ENCODE measurements around the gene DCDC2C. TPM values are rescaled to one million over a fixed set of nuclear protein-coding genes. Genes with fewer than 3 reads are reported as not detected.
A peak's percentile ranks its signal among the peaks of the same experiment; 100 is the strongest.

The DCDC2C gene
- total RNA-seq, 1 experiment from 2014 or later: not detected

DNA sequence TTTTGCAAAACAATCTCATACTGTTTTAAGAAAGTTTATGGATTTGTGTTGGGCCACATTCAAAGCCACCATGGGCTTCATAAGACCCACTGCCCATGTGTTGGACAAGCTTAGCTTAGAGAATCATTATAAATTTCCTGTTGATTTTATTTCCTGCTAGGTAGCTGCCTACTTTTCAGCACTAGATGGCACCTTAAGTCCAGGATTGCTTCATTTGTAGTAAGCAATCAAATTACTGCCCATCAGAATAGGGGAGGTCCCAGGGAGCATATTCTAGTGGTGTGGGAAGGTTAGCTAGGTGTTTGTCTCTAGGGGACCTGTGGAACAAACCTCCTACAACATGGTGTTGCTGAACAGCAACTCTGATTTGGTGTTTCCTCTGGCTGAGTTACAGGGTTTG is 11.0 kb upstream of the DCDC2C start:
- no TSS peak for BruUV-seq (replicated peaks)
- H3K9me3 ChIP-seq (ENCODE audit: control insufficient read depth, insufficient read depth, low read depth, low read length): no peaks in the 10 kb centered on the region
- H3K27ac ChIP-seq (ENCODE audit: low read length): no peak overlapping the region
- no peaks in the 10 kb centered on the region for H3K4me1 ChIP-seq (ENCODE audit: control insufficient read depth, insufficient read depth, low read length)
- intact Hi-C loops (cut with micrococcal nuclease; ENCODE audit: unreplicated experiment): no loop called here
- H3K4me3 ChIP-seq (ENCODE audit: low read depth in 2 of 2, low read length in 2 of 2): no peak overlapping the region
- no peaks in the 10 kb centered on the region for H3K36me3 ChIP-seq (ENCODE audit: control insufficient read depth, insufficient read depth, low read length)
- TF ChIP-seq, protein P1, sequence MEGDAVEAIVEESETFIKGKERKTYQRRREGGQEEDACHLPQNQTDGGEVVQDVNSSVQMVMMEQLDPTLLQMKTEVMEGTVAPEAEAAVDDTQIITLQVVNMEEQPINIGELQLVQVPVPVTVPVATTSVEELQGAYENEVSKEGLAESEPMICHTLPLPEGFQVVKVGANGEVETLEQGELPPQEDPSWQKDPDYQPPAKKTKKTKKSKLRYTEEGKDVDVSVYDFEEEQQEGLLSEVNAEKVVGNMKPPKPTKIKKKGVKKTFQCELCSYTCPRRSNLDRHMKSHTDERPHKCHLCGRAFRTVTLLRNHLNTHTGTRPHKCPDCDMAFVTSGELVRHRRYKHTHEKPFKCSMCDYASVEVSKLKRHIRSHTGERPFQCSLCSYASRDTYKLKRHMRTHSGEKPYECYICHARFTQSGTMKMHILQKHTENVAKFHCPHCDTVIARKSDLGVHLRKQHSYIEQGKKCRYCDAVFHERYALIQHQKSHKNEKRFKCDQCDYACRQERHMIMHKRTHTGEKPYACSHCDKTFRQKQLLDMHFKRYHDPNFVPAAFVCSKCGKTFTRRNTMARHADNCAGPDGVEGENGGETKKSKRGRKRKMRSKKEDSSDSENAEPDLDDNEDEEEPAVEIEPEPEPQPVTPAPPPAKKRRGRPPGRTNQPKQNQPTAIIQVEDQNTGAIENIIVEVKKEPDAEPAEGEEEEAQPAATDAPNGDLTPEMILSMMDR (IDR thresholded peaks at IDR 0.05): peak; percentile 71
- TF ChIP-seq POLR2AphosphoS5 (IDR thresholded peaks at IDR 0.05; ENCODE audit: low read depth, low read length) (no peak), TCF7L2 (IDR thresholded peaks at IDR 0.05; ENCODE audit: low read depth, low read length) (no peak), SIN3A (IDR thresholded peaks at IDR 0.05; ENCODE audit: borderline replicate concordance, insufficient read depth, low read depth, low read length) (no peak)
- TF ChIP-seq, protein P2, sequence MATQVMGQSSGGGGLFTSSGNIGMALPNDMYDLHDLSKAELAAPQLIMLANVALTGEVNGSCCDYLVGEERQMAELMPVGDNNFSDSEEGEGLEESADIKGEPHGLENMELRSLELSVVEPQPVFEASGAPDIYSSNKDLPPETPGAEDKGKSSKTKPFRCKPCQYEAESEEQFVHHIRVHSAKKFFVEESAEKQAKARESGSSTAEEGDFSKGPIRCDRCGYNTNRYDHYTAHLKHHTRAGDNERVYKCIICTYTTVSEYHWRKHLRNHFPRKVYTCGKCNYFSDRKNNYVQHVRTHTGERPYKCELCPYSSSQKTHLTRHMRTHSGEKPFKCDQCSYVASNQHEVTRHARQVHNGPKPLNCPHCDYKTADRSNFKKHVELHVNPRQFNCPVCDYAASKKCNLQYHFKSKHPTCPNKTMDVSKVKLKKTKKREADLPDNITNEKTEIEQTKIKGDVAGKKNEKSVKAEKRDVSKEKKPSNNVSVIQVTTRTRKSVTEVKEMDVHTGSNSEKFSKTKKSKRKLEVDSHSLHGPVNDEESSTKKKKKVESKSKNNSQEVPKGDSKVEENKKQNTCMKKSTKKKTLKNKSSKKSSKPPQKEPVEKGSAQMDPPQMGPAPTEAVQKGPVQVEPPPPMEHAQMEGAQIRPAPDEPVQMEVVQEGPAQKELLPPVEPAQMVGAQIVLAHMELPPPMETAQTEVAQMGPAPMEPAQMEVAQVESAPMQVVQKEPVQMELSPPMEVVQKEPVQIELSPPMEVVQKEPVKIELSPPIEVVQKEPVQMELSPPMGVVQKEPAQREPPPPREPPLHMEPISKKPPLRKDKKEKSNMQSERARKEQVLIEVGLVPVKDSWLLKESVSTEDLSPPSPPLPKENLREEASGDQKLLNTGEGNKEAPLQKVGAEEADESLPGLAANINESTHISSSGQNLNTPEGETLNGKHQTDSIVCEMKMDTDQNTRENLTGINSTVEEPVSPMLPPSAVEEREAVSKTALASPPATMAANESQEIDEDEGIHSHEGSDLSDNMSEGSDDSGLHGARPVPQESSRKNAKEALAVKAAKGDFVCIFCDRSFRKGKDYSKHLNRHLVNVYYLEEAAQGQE (IDR thresholded peaks at IDR 0.05; ENCODE audit: insufficient read depth in 1 of 2, low read depth in 2 of 2, low read length in 1 of 2): no peak
- CTCF ChIA-PET: interaction anchor here (1.1 to 1.3 kb wide), 2 partner anchors 36 to 88 kb away, joined by 5 read pairs; no protein-coding TSS in a partner anchor
- ATAC-seq (peak; percentile 78), DNase-seq (ENCODE audit: low read depth, low spot score) (peak; percentile 7)
- in situ Hi-C loops (cut with HindIII; ENCODE audit: low pct_unique_long_range_greater_than_20kb, low sequenced_read_pairs): no loop called here
- peaks cover 12% of the 10 kb centered on the region for H3K27me3 ChIP-seq (ENCODE audit: control insufficient read depth, insufficient read depth, low read length)
- POLR2A ChIA-PET: no interaction called here

DNA sequence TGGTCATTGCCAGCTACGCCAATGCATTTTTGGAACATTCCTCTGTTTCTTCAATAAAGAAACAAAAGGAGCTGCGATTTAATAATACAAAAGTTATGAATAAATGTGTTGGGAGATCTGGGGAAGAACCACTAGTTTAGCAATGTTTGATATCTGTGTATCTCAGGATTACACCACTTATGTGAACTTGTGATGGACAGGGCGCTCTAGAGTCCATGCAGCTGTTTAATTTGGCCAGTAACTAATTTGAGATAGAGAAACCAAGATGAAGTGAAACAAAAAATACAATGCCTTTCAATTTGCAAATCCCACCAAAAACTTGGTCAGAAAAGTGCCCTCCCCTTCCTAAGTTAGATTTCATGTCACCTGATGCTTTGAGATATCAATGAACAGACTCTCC is 6.8 kb upstream of the DCDC2C start:
- Histone ChIP-seq H3K9me3 (ENCODE audit: control insufficient read depth, insufficient read depth, low read depth, low read length) (no peaks in the 10 kb centered on the region), H3K27ac (ENCODE audit: low read length) (no peak overlapping the region), H3K36me3 (ENCODE audit: control insufficient read depth, insufficient read depth, low read length) (no peaks in the 10 kb centered on the region), H3K4me1 (ENCODE audit: control insufficient read depth, insufficient read depth, low read length) (no peaks in the 10 kb centered on the region), H3K4me3 (ENCODE audit: low read depth in 2 of 2, low read length in 2 of 2) (no peak overlapping the region), H3K27me3 (ENCODE audit: control insufficient read depth, insufficient read depth, low read length) (peaks cover 12% of the 10 kb centered on the region)
- POLR2A ChIA-PET: no interaction called here
- no peak for DNase-seq (ENCODE audit: low read depth, low spot score)
- CTCF ChIA-PET: no interaction called here
- no peak for ATAC-seq
- TF ChIP-seq, protein P1 (IDR thresholded peaks at IDR 0.05): no peak
- TF ChIP-seq SIN3A (IDR thresholded peaks at IDR 0.05; ENCODE audit: borderline replicate concordance, insufficient read depth, low read depth, low read length): no peak
- TF ChIP-seq POLR2AphosphoS5 (IDR thresholded peaks at IDR 0.05; ENCODE audit: low read depth, low read length): no peak
- no peak for TF ChIP-seq TCF7L2 (IDR thresholded peaks at IDR 0.05; ENCODE audit: low read depth, low read length)
- TF ChIP-seq, protein P2 (IDR thresholded peaks at IDR 0.05; ENCODE audit: insufficient read depth in 1 of 2, low read depth in 2 of 2, low read length in 1 of 2): no peak
- BruUV-seq (replicated peaks): no TSS peak
- intact Hi-C loops (cut with micrococcal nuclease; ENCODE audit: unreplicated experiment): no loop called here
- in situ Hi-C loops (cut with HindIII; ENCODE audit: low pct_unique_long_range_greater_than_20kb, low sequenced_read_pairs): no loop called here

Measured in Panc1 (cell line).